Prostate gland (tissue), 2 donors: Measurements from ENCODE around the gene RRP1B.

Experiments used
- CTCF ChIP-seq, 4 experiments: fragments of 200-600 bp in 2 of 4; fragments of 450-650 bp in 2 of 4; sonication (generic) in 2 of 4; IDR thresholded peaks; 1 replicate in 3 of 4; 2 replicates in 1 of 4; pipeline ENCODE4 v1.5.1; 2016 to 2019; ENCODE audit warnings: antibody characterized with exemption in 4 of 4, mild to moderate bottlenecking in 2 of 4, moderate library complexity in 2 of 4
- POLR2AphosphoS5 ChIP-seq: sonication (generic); formaldehyde crosslinking; IDR thresholded peaks from one replicate; pipeline ENCODE4 v1.6.1; 2017; ENCODE audit warnings: antibody characterized with exemption

- TF ChIP-seq CTCF (IDR thresholded peaks at IDR 0.05) (no peak), POLR2AphosphoS5 (no peak)
Observed at GRCh38 chr21:43665879-43666278, 6.5 kb downstream of the RRP1B start.
